Mammary epithelial cell (primary cell): ENCODE measurements around the gene HSBP1L1.

ENCODE experiments used
- EZH2 ChIP-seq: IDR thresholded peaks from 2 replicates; pipeline ENCODE4 v1.6.1; 2012; ENCODE audit warnings: low read length, inconsistent platforms, borderline replicate concordance
- TF ChIP-seq, protein P1 (sequence below), 2 donors: IDR thresholded peaks in 1 of 2; conservative IDR thresholded peaks in 1 of 2; 2 replicates each; pipeline ENCODE4 v1.5.1; 2011 to 2012; ENCODE audit warnings: inconsistent platforms in 2 of 2, low read length in 2 of 2, mild to moderate bottlenecking in 2 of 2, control low read depth in 1 of 2, low read depth in 1 of 2; ENCODE audit not compliant: insufficient read depth in 1 of 2; ENCODE audit errors: extremely low read depth in 1 of 2

DNA sequence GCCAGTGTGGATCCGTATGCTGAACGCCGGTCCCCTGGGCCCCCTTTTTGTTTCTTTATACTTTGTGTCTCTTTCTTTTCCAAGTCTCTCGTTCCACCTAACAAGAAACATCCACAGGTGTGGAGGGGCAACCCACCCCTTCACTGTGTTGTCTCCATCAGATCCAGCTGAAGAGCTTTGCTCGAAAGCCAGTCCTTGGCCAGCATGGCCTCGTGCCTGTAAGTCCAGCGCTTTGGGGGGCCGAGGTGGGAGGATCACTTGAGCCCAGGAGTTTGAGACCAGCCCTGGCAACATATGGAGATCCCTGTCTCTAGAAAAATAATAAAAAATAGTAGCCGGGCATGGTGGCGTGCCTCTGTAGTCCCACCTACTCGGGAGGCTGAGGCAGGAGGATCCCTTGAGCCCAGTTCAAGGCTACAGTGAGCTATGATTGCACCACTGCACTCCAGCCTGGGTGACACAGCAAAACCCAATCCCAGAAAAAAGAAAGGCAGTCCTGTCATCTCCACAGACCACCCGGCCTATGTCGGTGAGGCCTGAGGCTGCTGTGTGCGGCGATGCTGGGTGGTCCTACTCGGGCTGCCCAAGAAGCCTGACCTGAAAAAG, 3.4 kb upstream of the HSBP1L1 start:
- TF ChIP-seq, protein P1, sequence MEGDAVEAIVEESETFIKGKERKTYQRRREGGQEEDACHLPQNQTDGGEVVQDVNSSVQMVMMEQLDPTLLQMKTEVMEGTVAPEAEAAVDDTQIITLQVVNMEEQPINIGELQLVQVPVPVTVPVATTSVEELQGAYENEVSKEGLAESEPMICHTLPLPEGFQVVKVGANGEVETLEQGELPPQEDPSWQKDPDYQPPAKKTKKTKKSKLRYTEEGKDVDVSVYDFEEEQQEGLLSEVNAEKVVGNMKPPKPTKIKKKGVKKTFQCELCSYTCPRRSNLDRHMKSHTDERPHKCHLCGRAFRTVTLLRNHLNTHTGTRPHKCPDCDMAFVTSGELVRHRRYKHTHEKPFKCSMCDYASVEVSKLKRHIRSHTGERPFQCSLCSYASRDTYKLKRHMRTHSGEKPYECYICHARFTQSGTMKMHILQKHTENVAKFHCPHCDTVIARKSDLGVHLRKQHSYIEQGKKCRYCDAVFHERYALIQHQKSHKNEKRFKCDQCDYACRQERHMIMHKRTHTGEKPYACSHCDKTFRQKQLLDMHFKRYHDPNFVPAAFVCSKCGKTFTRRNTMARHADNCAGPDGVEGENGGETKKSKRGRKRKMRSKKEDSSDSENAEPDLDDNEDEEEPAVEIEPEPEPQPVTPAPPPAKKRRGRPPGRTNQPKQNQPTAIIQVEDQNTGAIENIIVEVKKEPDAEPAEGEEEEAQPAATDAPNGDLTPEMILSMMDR (conservative IDR thresholded peaks at IDR 0.05 in 1 of 2, IDR thresholded peaks at IDR 0.05 in 1 of 2; ENCODE audit: extremely low read depth in 1 of 2, insufficient read depth in 1 of 2, low read depth in 1 of 2, low read length in 2 of 2) = no peak
- no peak for TF ChIP-seq EZH2
